Left lung (tissue), 10 donors: ENCODE data around the gene GAK. TPM values are rescaled to one million over a fixed set of nuclear protein-coding genes. Genes with fewer than 3 reads are reported as not detected.

Source experiments
- ATAC-seq: fragments of 200-7000 bp; cut with Tn5 transposase; one replicate; pipeline ENCODE4 v1.9.1; 2020; ENCODE audit warnings: moderate library complexity
- DNase-seq, 4 donors: peaks; one replicate each; pipeline ENCODE4 v3.0.0-alpha.2; 2013 to 2020
- H3K27ac ChIP-seq, 2 donors: fragments of 200-600 bp; sonication (generic) in 1 of 2; one replicate each; pipeline versions ENCODE4 v1.5.0 to v1.8.0; 2020 to 2021
- H3K27me3 ChIP-seq, 2 donors: fragments of 200-600 bp; sonication (generic) in 1 of 2; one replicate each; pipeline versions ENCODE4 v1.5.0 to v1.8.0; 2020 to 2021
- H3K36me3 ChIP-seq, 2 donors: fragments of 200-600 bp; sonication (generic) in 1 of 2; one replicate each; pipeline versions ENCODE4 v1.5.0 to v1.8.0; 2020 to 2021
- H3K4me1 ChIP-seq, 2 donors: fragments of 200-600 bp; one replicate each; pipeline ENCODE4 v1.8.0; 2021
- H3K4me3 ChIP-seq, 2 donors: fragments of 200-600 bp; sonication (generic) in 1 of 2; one replicate each; pipeline versions ENCODE4 v1.5.0 to v1.8.0; 2020 to 2021; ENCODE audit warnings: mild to moderate bottlenecking in 1 of 2
- H3K9me3 ChIP-seq, 2 donors: fragments of 200-600 bp; sonication (generic) in 1 of 2; one replicate each; pipeline versions ENCODE4 v1.5.0 to v1.8.0; 2020 to 2021
- intact Hi-C, 2 donors: fragments of 100-400 bp; cut with DNase I; formaldehyde crosslinking; loops; one replicate each; pipeline versions ENCODE4 v1.11.2 to v1.14.2; 2022
- polyA plus RNA-seq, 6 donors: library from polyadenylated mRNA; unstranded; fragments of 120-200 nt; gene quantifications; one replicate each; pipeline ENCODE4 v1.2.1, GENCODE V29; 2013; ENCODE audit not compliant: insufficient read length in 6 of 6
- total RNA-seq, 2 donors: library from RNA; stranded (reverse); fragmentation: NEBNext Ultra II Directional; extraction: Animal tissue kit (Norgen Biotek cat#: 25700); gene quantifications; one replicate each; pipeline ENCODE4 v1.2.1, GENCODE V29; 2021
- TF ChIP-seq, protein P1 (sequence below), 2 donors: fragments of 200-600 bp; sonication (generic) in 1 of 2; IDR thresholded peaks; one replicate each; pipeline versions ENCODE4 v1.5.0 to v1.8.0; 2021; ENCODE audit warnings: antibody characterized with exemption in 2 of 2
- donor health status: DM: no; HTN: yes; CAD: no.
- donor health status: DM: no; HTN: no; CAD: no.

Gene GAK
- total and polyA plus RNA-seq, 8 donors = 42.7 to 121 (median 50.3) TPM

DNA sequence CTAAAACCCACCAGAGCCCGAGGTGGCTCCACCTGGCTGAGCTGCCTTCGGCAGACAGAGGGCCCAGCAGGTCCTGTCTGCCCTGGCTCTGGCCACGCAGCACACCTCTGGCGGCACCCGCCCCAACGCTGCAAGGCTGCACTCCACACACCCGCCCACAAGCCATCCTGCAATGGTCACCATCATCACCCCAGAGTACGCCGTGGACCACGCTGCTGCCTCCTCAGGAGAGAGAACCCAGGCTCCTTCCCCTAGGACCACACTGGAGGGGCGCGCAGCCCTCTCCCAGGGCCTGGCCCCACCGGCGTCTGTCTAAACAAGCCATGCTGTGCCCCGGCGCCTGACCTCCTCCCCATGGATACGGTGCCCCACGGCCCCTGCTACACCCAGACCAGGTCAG, 66.5 kb downstream of the GAK start:
- Histone ChIP-seq H3K9me3 (no peaks in the 10 kb centered on the region), H3K4me1 (no peaks in the 10 kb centered on the region), H3K27ac (no peak overlapping the region), H3K36me3 (peaks cover 0 to 94% of the 10 kb centered on the region in 2 donors), H3K4me3 (no peak overlapping the region), H3K27me3 (no peaks in the 10 kb centered on the region)
- intact Hi-C loops = no loop called here
- peak in 1 of 4 donors; percentile 70 for DNase-seq
- ATAC-seq = no peak
- TF ChIP-seq, protein P1, sequence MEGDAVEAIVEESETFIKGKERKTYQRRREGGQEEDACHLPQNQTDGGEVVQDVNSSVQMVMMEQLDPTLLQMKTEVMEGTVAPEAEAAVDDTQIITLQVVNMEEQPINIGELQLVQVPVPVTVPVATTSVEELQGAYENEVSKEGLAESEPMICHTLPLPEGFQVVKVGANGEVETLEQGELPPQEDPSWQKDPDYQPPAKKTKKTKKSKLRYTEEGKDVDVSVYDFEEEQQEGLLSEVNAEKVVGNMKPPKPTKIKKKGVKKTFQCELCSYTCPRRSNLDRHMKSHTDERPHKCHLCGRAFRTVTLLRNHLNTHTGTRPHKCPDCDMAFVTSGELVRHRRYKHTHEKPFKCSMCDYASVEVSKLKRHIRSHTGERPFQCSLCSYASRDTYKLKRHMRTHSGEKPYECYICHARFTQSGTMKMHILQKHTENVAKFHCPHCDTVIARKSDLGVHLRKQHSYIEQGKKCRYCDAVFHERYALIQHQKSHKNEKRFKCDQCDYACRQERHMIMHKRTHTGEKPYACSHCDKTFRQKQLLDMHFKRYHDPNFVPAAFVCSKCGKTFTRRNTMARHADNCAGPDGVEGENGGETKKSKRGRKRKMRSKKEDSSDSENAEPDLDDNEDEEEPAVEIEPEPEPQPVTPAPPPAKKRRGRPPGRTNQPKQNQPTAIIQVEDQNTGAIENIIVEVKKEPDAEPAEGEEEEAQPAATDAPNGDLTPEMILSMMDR (IDR thresholded peaks at IDR 0.05) = no peak

DNA sequence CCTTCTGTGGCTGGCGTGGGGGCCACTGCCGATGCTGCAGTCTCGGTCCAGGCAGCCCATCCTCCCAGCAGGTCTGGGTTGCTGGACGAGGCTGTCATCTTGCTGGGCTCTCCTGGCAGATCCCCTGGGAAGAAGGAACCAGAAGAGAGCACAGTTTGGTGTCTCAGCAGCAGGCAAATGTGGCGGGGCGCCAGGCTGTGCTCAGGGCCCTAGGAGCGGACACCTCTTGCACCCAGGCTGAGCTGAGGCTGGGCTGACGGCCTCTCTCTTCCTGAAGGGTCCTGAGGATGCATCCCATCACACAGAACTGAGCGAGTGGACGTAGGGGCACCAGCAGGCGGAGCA, 67.0 kb downstream of the GAK start:
- TF ChIP-seq, protein P1 (IDR thresholded peaks at IDR 0.05) = no peak
- H3K36me3 ChIP-seq = peaks cover 0 to 94% of the 10 kb centered on the region in 2 donors
- ATAC-seq (no peak), DNase-seq (peak in 1 of 4 donors; percentile 62)
- no peak overlapping the region for H3K4me3 ChIP-seq
- H3K27ac ChIP-seq = no peak overlapping the region
- H3K9me3 ChIP-seq = no peaks in the 10 kb centered on the region
- intact Hi-C loops = no loop called here
- H3K27me3 ChIP-seq = no peaks in the 10 kb centered on the region
- H3K4me1 ChIP-seq = no peaks in the 10 kb centered on the region

DNA sequence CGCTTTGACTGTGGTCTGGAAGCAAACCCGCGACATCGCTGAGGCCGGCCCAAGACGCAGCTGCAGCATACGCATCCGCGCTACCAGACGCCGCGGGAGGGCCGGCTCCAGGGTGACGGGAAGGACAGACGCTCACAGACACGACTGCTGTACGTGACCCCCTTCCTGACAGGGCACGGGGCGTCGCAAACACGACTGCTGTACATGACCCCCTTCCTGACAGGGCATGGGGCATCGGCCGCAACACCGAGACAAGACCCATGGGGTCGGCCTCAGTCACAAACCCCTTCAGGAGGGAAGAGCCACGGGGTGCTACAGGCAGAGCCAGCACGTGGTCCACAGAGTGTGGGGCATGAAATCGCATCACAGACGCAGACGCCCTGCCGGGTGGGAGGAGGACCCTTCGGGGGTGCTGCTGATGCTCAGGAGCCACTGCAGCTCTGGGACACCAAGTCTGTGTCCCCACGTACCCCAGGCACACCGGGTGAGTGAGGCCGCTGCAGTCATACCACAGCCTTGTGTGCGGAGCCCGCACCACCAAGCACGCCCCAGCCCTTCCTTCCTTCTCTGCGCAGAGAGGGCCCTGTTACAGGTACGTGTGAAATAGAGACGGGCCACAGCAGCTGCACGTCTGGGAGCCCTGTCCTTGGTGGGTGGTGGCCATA, 67.5 kb downstream of the GAK start:
- ATAC-seq = no peak
- Histone ChIP-seq H3K36me3 (peaks cover 0 to 94% of the 10 kb centered on the region in 2 donors), H3K9me3 (no peaks in the 10 kb centered on the region), H3K4me1 (no peaks in the 10 kb centered on the region), H3K4me3 (no peak overlapping the region), H3K27ac (no peak overlapping the region), H3K27me3 (no peaks in the 10 kb centered on the region)
- peak in 1 of 4 donors; percentile 79 for DNase-seq
- TF ChIP-seq, protein P1 (IDR thresholded peaks at IDR 0.05) = no peak
- intact Hi-C loops = no loop called here

DNA sequence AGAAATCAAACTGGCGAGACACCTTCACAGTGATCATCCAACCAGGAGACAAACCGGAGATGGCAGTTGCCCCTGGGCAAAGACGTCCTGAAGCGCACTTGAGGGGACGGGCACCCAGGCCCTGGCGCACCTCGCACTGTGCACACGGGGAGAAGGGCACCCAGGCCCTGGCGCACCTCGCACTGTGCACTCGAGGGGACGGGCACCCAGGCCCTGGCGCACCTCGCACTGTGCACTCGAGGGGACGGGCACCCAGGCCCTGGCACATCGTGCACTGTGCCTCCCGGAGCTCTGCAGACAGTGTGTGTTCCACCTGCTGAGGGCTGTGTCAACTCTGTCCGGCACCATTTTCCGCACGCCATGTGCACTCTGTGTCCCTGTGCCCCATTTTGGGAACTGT, 71.6 kb downstream of the GAK start:
- H3K27ac ChIP-seq = no peak overlapping the region
- H3K36me3 ChIP-seq = peaks cover 0 to 92% of the 10 kb centered on the region in 2 donors
- intact Hi-C loops = no loop called here
- H3K9me3 ChIP-seq = no peaks in the 10 kb centered on the region
- ATAC-seq (no peak), DNase-seq (peak in 1 of 4 donors; percentile 55)
- H3K4me1 ChIP-seq = no peaks in the 10 kb centered on the region
- TF ChIP-seq, protein P1 (IDR thresholded peaks at IDR 0.05) = no peak
- H3K27me3 ChIP-seq = no peaks in the 10 kb centered on the region
- H3K4me3 ChIP-seq = no peak overlapping the region

DNA sequence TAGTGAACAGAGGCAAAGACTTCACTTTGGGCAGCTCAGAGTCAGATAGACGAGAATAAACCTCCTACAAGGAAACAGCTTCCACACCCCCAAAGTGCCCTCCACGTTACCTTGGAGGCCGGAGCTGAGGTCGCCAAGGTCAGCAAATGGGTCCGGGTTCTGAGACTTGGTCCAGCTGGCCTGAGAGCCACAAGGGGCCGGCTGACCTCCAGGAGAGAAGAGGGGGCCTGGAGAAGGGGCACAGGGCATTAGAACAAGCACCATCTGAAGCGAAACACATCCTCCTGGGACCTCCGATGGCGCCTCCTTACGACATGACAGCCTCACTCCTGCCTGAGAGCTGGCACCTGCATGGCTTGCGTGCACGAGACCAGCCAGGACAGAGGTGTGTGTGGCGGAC, 72.6 kb downstream of the GAK start:
- Histone ChIP-seq H3K27me3 (no peaks in the 10 kb centered on the region), H3K4me1 (no peaks in the 10 kb centered on the region), H3K27ac (no peak overlapping the region), H3K9me3 (no peaks in the 10 kb centered on the region), H3K4me3 (no peak overlapping the region), H3K36me3 (peaks cover 0 to 92% of the 10 kb centered on the region in 2 donors)
- intact Hi-C loops = no loop called here
- DNase-seq (peak in 1 of 4 donors; percentile 52), ATAC-seq (no peak)
- TF ChIP-seq, protein P1 (IDR thresholded peaks at IDR 0.05) = no peak
